IPS DF 4.7 (cell line): Measurements from ENCODE around the gene PMPCB.
A peak's percentile ranks its signal among the peaks of the same experiment; 100 is the strongest.
"Not testable (repeated sequence)": the region's sequence is repeated elsewhere in the genome, so short reads cannot be mapped to it uniquely, and the experiment has no call there.

Experiments used
- DNase-seq: peaks from one replicate; pipeline ENCODE4 v3.0.0-alpha.2; 2013; ENCODE audit warnings: low spot score; ENCODE audit errors: extremely low read depth

The PMPCB gene, protein sequence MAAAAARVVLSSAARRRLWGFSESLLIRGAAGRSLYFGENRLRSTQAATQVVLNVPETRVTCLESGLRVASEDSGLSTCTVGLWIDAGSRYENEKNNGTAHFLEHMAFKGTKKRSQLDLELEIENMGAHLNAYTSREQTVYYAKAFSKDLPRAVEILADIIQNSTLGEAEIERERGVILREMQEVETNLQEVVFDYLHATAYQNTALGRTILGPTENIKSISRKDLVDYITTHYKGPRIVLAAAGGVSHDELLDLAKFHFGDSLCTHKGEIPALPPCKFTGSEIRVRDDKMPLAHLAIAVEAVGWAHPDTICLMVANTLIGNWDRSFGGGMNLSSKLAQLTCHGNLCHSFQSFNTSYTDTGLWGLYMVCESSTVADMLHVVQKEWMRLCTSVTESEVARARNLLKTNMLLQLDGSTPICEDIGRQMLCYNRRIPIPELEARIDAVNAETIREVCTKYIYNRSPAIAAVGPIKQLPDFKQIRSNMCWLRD

DNA sequence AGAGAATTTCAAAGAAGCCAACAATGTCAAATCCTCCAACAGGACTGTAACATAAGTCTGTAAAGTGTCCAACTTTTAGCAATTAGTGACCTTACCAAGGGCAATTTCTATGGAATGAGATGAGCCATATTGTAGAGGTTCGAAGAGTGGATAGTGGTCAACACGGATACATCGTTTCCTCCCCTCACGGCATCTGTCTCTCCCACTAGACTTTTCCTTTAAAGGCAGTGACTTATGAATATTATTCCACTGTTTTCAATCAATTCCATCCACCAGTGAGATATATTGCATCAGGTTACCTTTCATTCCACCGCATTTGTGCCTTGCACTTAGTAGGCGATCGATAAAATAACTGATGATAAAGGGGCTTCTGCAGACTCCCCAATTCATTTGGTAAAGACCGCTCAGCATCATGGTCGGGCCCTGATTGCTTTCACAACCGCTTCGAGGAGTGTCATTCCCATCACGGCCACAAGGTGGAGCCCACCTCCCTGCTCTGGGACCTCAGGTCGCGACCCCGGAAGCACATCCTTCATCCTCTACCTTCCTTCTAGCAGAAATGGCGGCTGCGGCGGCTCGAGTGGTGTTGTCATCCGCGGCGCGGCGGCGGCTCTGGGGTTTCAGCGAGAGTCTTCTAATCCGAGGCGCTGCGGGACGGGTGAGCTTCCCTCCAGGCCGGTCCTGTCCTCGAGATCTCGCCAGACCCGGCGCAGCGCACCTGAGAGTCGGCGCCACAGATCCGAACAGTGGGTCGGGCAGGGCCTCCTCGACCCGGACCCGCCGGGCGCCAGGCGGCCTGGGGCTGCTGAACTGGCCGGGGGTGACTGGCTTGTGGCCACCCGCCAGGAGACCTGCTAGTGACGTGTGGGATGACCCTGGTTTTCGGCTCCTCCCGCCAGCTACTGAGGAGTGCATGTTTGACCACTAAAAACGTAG lies at the start of gene PMPCB:
Gene PMPCB, plus strand, starts transcription at position 535 of the 936 bp plus-strand sequence. Its CDS starts 25 bp downstream, at position 560.
- peak; percentile 81 for DNase-seq

DNA sequence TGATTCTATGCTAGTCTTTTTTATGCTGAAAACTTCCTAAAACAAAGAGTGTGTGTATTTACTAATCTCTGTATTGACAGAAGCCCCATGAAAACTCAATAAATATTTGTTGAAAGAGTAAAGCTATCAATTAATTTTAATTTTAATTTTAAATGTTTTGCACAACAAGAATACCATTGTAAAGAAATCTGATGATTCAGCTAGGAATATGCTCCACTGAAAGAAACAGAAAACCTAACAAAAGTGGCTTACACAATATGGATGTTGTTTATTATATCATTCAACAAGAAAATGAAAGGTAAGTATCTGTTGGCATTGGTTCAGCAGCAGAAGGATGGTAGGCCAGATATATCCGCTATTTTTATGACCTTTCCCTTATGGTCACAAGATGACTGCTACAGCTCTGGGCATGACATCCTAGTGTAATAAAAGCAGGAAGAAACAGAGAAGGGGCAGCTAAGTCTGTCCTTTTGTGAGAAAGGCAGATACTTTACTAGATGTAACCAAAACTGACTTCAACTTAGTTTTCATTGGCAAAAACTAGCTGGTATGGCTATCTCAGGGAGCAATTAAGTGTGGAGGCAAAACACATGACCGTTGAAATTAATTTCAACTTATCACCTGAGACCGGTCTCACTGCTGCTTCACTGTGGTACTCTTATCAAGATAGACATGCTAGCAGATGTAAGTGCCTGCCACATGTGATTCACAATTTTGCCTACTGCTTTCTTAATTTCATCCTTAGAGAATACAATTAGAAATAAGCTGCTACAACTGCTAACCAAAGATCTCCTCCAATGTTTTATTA lies 43.3 kb upstream of the PMPCB start:
- DNase-seq: not testable (repeated sequence)

DNA sequence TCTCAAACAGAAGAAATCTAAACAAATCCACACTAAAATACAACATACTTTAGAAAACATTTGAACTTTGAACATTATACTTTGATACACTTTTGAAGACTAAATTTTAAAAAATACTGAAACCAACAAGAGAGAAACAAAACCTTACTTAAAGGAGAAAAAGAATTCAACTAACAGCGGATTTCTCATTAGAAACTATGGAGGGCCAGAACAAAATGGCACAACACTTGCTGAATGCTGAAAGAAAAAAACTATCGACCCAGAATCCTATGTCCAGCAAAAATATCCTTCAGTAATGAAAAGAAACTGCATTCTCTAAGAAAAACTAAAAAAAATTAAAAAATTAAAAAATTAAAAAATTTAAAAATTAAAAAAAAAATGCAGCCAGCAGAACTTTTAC lies 33.2 kb upstream of the PMPCB start:
- not testable (repeated sequence) for DNase-seq

DNA sequence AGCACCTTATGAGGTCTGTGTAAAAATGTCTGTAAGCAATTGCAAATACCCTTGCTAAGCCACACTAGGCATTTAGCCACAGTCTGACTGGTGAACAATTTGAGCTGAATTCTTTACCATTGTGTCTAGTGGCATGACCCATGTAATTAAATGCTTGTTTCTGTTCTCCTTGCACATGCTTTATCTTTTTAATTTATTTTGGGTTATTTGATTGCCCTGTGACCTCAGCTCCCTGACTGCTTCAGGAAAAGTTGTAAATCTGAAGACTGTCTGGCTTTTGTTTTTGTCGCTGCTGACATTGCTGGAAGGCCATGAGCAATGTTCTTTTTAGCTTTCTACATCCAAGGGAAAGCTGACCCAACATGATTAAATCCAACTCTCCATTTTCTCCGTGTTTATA lies 31.0 kb upstream of the PMPCB start:
- DNase-seq: not testable (repeated sequence)

DNA sequence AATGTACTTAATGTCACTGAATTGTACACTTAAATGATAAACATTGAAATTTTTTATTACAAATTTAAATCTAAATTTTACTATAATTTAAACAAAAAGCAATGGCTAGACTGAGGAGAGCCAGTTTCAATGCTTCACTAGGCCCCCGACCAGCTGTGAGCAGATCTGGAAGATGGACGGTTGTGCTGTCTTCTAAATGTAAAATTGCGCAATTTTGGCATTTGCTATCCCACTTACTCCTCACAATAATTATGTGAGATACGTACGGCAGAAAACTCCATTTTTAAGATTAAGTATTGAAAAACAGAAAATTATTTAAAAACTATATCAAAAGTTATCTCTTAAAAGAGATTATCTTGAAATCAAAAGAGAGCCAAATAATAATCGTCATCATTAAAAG lies 23.9 kb upstream of the PMPCB start:
- not testable (repeated sequence) for DNase-seq

DNA sequence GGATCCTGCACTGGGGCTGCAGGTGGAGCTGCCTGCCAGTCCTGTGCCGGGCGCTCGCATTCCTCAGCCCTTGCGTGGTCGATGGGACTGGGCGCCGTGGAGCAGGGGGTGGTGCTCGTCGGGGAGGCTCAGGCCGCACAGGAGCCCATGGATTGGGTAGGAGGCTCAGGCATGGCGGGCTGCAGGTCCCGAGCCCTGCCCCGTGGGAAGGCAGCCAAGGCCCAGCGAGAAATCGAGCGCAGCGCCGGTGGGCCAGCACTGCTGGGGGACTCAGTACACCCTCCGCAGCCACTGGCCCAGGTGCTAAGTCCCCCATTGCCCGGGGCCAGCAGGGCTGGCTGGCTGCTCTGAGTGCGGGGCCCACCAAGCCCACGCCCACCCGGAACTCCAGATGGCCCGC lies 22.4 kb upstream of the PMPCB start:
- DNase-seq: not testable (repeated sequence)

DNA sequence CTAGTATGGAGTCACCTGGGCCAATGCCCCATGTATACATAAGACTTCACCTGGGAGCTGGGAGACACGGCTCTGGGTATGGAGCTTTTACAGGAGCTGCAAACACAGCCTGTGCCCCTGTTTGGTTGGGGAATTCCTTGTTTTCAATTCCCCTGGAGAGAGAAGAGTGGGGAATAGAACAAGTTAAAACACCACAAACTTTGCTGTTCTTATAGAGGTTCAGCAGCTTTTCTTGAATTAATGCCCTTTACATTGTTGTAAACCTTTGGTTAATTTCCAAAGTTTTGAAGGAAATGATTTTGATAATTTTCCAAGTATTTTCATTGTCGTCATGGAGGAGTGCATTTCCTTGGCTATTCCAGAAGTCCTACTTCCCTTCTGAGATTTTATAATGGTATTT lies 19.0 kb upstream of the PMPCB start:
- DNase-seq: not testable (repeated sequence)

DNA sequence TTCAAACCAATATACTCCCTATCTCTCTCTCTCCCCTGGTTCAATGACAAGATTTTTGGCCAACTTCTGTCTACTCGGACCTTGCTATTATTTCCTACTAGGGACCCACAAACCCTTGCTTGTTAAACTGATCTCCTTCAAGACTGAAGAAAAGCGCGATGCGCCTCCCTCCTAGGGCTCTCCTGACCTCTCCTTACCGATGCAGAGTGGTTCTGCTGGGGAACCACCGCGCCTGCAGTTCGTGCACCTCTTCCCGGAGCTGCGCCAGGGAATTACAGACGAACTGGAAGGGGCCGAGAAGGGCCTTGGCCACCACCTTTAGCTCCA lies 17.6 kb upstream of the PMPCB start:
- not testable (repeated sequence) for DNase-seq

DNA sequence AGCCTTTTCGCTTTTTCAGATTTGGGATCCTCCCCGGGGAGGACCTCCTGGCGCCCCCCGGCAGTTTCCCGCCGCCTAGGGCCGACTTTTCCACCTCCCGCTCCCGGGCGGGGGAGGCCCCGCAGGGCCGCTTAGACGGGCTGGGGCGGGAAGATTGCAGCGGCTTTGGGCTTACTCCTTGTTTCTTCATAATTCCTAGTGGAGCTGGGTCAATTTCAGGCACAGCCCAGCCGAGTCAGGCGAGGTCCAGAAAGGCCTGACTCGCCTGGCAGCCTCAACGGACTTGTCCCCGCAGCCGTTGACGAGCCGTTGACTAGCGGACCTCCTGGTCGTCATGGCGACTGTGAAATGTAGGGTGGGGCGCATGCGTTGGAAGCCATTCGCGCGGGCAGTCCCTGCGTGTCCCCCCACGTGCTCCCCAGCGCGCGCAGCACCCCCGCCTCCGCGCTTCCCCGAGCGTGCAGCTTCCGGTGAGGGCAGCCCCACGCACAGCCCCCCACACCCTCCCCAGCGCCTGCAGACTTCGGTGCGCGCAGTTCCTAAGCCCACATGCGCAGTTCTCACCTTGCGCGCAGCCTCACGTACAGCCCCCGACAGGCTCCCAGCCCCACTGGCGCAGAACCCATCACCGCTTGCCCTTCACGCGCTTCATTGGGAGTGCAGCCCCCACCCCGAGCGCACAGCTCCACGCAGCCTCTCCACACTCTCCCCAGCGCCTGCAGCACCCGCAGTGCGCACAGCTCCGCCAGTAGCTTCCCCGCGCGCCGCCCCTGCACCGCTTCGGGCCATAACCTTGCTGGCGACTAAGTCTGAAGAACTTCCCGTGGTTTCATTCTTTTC lies 17.1 kb upstream of the PMPCB start:
- DNase-seq: not testable (repeated sequence)

DNA sequence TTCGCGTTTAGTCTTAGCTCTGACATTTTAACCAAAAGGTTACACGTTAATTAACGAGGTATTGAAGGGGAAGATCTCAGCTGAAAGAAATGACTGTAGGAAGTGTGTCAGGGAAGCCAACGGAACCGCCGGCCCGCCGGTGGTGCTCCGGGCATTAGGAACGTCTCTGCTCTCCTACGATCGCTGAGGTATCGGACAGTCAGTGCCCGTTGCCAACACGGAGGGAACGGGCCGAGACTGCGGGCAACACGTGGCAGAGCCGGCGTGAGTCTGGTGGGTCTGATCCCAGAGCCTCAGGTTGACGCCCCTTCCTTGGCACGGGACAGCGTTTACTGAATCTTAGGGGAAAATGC lies 16.5 kb upstream of the PMPCB start:
- not testable (repeated sequence) for DNase-seq

DNA sequence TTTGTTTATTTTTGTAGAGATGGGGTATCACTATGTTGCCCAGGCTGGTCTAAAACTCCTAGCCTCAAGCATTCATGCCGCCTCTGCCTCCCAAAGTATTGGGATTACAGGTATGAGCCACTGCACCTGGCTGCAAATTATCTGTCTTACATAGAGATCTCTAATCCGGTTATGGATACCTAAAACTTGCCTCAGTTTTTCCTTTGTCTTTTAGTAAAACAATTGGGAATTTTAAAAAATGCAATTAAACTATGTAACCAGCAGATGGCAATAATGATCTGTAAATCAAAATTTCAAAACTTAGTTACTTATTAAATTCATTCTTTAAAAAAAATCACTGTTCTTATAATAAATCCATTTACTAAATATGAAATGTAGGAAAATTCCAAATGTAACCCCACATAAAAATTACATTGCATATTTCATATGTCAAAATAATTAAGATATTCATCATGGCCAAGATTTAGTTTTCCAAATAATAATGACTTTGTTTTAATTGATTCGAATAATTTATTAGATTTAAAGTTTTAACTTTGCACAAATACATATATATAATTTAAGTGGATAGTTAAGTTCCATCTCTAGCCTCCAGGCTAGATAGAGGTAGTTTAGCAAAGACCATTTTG lies 14.3 kb upstream of the PMPCB start:
- not testable (repeated sequence) for DNase-seq

DNA sequence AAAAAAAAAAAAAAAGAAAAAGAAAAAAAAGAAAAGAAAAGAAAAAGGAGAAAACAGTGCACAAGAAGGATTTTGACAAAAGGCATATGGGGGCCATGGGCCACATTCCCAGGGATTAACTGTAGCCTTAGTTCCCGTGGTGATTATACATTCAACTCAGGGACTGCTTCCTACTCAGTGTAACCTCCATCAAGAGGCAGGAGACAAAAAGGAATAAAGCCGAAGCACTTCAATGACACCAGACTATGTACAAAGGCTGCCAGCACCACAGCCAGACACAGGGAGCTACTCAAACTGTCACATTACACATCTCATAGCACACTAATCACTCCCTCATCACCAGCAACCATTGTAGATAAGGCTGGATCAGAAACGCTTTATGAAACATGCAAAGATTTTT lies 5.1 kb upstream of the PMPCB start:
- no peak for DNase-seq

DNA sequence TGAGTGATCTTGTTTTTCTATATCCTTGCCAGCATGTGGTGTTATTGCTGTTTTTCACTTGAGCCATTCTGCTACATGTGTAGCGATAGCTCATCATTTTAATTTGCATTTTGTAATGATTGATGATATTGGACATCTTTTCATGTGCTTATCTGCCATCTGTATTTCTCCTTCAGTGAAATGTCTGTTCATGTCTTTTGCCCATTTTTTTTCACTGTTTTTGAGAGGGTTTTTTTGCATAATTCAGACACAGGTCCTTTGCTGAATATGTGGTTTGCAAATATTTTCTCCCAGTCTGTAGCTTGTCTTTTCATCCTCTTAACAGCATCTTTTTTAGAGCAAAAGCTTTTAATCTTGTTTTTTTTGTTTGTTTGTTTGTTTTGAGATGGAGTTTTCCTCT lies 3.7 kb upstream of the PMPCB start:
- no peak for DNase-seq

DNA sequence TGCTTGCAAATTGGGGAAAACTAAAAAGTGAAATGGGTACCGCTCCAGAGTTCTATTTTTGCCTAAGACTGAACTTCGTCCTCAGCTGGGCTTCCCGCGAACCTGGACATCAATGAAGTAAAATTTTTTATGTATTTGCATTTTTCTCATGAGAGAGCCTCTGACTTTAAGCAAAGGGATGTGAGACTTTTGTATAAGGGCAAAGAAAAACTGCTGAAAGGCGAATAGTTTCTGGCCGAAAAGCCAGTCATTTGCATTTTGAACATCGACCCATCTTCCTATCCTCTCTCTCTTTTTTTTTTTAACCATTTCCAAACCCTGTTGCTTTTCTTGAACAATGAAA lies 573 bp downstream of the PMPCB start:
- DNase-seq: no peak

DNA sequence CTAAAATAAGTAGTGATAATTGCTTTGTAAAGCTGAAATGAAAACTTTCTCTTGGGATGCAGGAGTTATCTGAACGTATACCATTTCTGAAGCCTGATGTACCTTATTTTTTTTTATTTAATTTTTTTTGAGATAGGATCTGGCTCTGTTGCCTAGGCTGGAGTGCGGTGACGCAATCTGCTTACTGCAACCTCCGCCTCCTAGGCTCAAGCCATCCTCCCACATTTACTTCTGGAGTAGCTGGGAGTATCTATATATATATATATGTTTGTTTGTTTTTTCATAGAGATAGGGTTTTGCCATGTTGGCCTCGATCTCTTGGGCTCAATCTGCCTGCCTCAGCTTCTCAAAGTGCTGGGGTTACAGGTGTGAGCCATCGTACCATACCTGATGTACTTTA lies 2.4 kb downstream of the PMPCB start:
- no peak for DNase-seq

DNA sequence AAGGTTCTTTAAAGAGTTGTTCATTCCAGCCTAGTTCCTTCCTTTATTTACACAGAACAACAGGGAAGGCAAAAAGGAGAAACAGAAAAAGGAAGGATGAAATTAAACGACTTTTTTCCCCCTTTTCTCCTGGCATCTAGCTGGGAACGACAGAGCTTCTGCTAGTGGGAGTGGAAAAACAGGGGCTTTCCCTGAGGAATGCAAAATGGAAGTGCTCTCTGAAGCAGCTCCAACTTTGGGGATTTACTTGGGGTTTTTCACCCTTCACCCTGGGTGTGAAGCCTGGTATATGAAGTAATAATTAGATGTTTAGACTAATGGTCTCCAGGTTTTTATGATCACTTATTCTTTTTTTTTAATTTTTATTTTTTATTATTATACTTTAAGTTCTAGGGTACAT lies 4.2 kb downstream of the PMPCB start:
- no peak for DNase-seq

DNA sequence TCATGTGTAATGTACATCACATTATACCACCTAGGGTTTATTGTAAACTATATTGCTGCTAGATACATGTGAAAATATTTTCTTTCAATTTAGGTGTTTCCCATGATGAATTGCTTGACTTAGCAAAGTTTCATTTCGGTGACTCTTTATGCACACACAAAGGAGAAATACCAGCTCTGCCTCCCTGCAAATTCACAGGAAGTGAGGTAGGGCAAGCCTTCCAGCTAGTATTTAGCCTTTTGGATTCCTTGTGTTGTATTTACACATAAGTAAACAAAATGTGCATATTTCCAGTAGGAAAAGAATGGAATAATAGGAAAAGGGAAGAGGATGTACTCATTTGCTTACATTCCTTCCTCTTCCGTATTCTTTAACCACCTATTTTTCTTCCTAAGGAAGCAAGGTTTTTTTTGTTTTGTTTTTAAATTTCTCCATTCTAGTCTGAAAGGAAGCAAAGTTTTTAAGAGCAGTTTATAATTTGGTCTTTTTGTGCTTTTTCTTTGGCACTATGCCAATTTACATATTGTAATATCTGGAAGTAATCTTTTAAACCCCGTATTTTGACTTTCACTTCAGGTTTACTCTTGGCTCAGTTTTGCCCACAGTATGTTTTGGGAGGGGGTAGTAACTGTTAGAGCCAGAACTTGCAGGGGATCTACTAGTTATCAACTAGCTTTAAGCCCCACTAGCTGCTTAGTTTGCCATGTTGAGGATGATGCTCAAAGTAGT lies 10.4 kb downstream of the PMPCB start:
- DNase-seq: no peak

DNA sequence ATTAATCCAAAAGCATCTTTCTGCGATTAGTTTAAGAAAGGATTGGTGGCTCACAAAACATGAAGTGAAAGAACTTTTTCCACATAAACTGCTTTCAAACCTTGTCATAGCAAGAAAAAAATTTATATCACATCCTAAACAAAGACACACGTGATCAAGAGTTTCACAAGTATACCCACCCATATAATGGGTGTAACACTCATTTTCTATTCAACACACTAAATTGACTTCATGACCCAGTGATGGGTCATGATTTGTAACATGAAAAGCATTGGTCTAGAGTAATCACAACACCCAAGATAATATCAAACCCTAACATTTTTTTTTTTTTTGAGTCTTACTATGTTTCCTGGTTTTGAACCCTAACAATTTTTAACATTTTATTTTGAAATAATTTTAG lies 17.6 kb downstream of the PMPCB start:
- no peak for DNase-seq

DNA sequence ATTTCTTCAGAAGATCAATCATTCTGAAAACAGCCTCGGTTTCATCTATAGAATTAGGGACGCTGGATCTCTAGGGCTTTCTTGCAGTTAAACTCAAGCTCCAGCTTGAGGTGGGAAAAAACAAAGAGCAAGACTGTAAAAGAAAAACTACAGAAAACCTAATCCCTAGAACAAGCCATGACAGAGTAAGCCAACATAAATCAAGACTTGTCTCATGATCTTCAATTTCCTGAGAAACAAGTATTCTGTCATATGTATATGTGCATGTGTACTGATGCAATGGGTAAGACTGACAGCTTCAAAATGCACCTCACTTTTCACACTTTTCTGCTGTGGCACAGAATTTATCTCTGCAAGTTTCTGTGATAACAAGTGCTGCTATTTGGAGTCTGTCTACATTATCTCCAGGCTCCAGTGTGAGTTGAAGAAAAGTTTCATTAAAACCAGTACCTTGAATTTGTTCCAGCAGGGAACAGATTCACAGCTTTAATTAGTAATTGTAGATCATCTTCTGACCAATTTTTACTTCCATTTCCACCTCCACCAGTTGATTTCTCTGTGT lies 19.2 kb downstream of the PMPCB start:
- DNase-seq: no peak
